Loucy (cell line): Measurements from ENCODE around the gene OR6S1.

ENCODE experiments used
- H2AFZ ChIP-seq: fragments of 200-600 bp; sonication (generic); 2 replicates; pipeline ENCODE4 v1.6.0; 2016; ENCODE audit warnings: antibody characterized with exemption, mild to moderate bottlenecking, low read length, moderate library complexity
- H3F3A ChIP-seq: fragments of 200-600 bp; 2 replicates; pipeline ENCODE4 v1.6.0; 2016; ENCODE audit warnings: antibody characterized with exemption, low read depth, mild to moderate bottlenecking
- H3K27me3 ChIP-seq: fragments of 200-600 bp; sonication (generic); 2 replicates; pipeline ENCODE4 v1.6.1; 2014; ENCODE audit warnings: low read length, mild to moderate bottlenecking; ENCODE audit not compliant: insufficient read depth, poor library complexity, severe bottlenecking
- H3K36me3 ChIP-seq: fragments of 200-600 bp; sonication (generic); 2 replicates; pipeline ENCODE4 v1.6.1; 2016; ENCODE audit warnings: low read length; ENCODE audit not compliant: insufficient read depth
- H3K4me1 ChIP-seq: fragments of 200-600 bp; sonication (generic); 2 replicates; pipeline ENCODE4 v1.5.1; 2014; ENCODE audit warnings: low read length, mild to moderate bottlenecking; ENCODE audit not compliant: insufficient read depth, poor library complexity, severe bottlenecking
- H3K4me2 ChIP-seq: fragments of 200-600 bp; sonication (generic); 2 replicates; pipeline ENCODE4 v1.6.0; 2014; ENCODE audit warnings: antibody characterized with exemption, low read length, low read depth, mild to moderate bottlenecking; ENCODE audit not compliant: poor library complexity, severe bottlenecking
- H3K4me3 ChIP-seq: fragments of 200-600 bp; sonication (generic); 2 replicates; pipeline ENCODE4 v1.5.1; 2014; ENCODE audit warnings: low read length, mild to moderate bottlenecking, mixed read lengths; ENCODE audit not compliant: poor library complexity, severe bottlenecking
- H3K79me2 ChIP-seq: fragments of 200-600 bp; sonication (generic); 2 replicates; pipeline ENCODE4 v1.6.1; 2014; ENCODE audit warnings: low read length; ENCODE audit not compliant: insufficient read depth
- H3K9ac ChIP-seq: fragments of 200-600 bp; sonication (generic); 2 replicates; pipeline ENCODE4 v1.6.0; 2014; ENCODE audit warnings: mild to moderate bottlenecking, low read depth, low read length, moderate library complexity; ENCODE audit not compliant: poor library complexity, severe bottlenecking
- H3K9me2 ChIP-seq: fragments of 200-600 bp; sonication (generic); replicated peaks from 2 replicates; pipeline ENCODE4 v1.6.1; 2016; ENCODE audit warnings: low read depth, low read length, mixed read lengths
- H3K9me3 ChIP-seq: fragments of 200-600 bp; sonication (generic); 2 replicates; pipeline ENCODE4 v1.6.1; 2014; ENCODE audit warnings: mild to moderate bottlenecking, antibody characterized with exemption, low read length, low read depth; ENCODE audit not compliant: insufficient read depth
- H4K20me1 ChIP-seq: fragments of 200-600 bp; sonication (generic); 2 replicates; pipeline ENCODE4 v1.6.0; 2014; ENCODE audit warnings: antibody characterized with exemption, low read length, mild to moderate bottlenecking; ENCODE audit not compliant: insufficient read depth, poor library complexity, severe bottlenecking
- CTCF ChIP-seq: fragments of 200-600 bp; sonication (generic); conservative IDR thresholded peaks from 2 replicates; pipeline ENCODE4 v1.5.1; 2014; ENCODE audit warnings: mild to moderate bottlenecking, antibody characterized with exemption, low read length
- EZH2phosphoT487 ChIP-seq: fragments of 200-600 bp; IDR thresholded peaks from 2 replicates; pipeline ENCODE4 v1.6.1; 2018; ENCODE audit warnings: antibody characterized with exemption, mild to moderate bottlenecking, moderate library complexity, borderline replicate concordance

Gene OR6S1

GRCh38 chr14:20683891-20684661, 42.6 kb upstream of the OR6S1 start, which contains the start of gene RNASE4:
RNASE4 (plus strand) TSS chr14:20684560; CDS start chr14:20699372, 14,812 bp downstream.
- no peak for TF ChIP-seq EZH2phosphoT487
- no peak for TF ChIP-seq CTCF
- H3F3A ChIP-seq: peaks cover 15% of the 10 kb centered on the region
- peak within 1 kb of the TSS; percentile 89 for H2AFZ ChIP-seq
- no peaks in the 10 kb centered on the region for H3K36me3 ChIP-seq
- H4K20me1 ChIP-seq: no peaks in the 10 kb centered on the region
- peak within 1 kb of the TSS; percentile 99 for H3K4me2 ChIP-seq
- H3K4me1 ChIP-seq: peaks cover 35% of the 10 kb centered on the region
- H3K4me3 ChIP-seq: peak within 1 kb of the TSS; percentile 88
- no peaks in the 10 kb centered on the region for H3K9me3 ChIP-seq
- peak within 1 kb of the TSS; percentile 82 for H3K9ac ChIP-seq
- no peaks in the 10 kb centered on the region for H3K79me2 ChIP-seq
- no peaks in the 10 kb centered on the region for H3K9me2 ChIP-seq
- no peaks in the 10 kb centered on the region for H3K27me3 ChIP-seq

DNA sequence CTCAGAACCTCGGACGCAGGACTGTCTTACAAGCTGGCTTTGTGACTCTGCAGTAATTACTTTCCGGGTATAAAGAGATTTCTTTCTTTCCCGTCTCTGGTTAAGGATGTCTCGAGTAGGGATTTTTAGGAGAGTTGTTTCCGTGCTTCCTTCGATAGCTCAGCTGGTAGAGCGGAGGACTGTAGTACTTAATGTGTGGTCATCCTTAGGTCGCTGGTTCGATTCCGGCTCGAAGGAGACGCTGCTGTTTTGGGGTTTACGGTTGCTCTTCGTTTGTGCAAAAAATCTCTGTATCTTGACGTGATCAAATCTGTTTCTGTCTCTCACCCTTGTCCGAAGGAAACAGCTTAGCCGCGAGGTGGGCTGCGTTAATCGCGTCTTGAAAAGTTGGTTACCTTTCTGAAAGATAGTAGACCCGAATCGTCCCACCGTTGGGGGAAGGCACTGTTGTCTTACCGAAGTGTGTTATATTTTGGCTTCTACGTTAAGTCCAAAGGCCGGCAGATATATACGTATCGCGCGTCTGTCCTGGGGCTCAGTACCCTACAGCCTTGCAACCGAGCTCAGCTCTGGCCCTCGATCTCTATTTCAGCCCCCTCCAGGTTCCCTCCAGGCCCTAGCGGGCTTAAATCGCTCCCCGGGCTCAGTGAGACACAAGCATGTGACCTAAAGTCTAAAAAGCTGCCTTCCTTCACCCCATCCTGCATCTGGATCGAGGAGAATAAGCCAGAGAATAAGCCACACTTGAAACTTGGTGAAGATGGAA, 41.8 kb upstream of the OR6S1 start:
- no peaks in the 10 kb centered on the region for H4K20me1 ChIP-seq
- H3K9me3 ChIP-seq: no peaks in the 10 kb centered on the region
- peak overlapping the region; percentile 82 for H3K9ac ChIP-seq
- H3F3A ChIP-seq: peaks cover 15% of the 10 kb centered on the region
- peaks cover 35% of the 10 kb centered on the region for H3K4me1 ChIP-seq
- H3K4me2 ChIP-seq: peak overlapping the region; percentile 99
- no peaks in the 10 kb centered on the region for H3K36me3 ChIP-seq
- TF ChIP-seq CTCF (no peak), EZH2phosphoT487 (no peak)
- H3K79me2 ChIP-seq: no peaks in the 10 kb centered on the region
- no peaks in the 10 kb centered on the region for H3K27me3 ChIP-seq
- H2AFZ ChIP-seq: peak overlapping the region; percentile 89
- peak overlapping the region; percentile 88 for H3K4me3 ChIP-seq
- no peaks in the 10 kb centered on the region for H3K9me2 ChIP-seq

DNA sequence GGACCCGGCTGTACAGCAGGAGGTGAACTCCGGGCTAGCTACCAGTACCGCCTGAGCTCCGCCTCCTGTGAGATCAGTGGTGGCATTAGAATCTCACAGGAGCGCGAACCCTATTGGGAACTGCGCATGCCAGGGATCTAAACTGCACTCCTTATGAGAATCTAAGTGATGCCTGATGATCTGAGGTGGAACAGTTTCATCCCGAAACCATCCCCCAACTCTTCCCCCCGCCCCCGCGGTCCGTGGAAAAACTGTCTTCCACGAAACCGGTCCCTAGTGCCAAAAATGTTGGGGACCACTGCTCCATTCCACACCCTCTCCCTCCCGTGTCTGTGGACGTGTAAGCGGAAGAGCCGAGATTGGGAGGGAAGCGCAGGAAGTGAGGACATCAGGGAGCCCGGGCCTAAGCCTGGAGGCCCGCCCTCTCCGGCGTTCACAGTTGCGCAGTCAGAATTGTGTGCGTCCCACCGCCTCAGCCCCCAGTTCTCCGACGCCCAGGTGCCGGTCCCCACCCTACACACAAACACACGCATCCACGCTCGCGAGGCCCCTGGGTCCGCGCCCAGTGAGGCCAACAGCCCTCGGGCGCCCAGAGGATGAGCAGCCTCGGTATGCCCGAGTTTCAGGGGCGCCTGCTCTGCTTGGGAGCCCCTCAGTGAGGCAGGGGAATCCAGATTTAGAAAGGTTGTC, 41.1 kb upstream of the OR6S1 start:
- Histone ChIP-seq H4K20me1 (no peaks in the 10 kb centered on the region), H2AFZ (peak overlapping the region; percentile 89), H3K27me3 (no peaks in the 10 kb centered on the region), H3K79me2 (no peaks in the 10 kb centered on the region), H3K4me3 (peak overlapping the region; percentile 88), H3K9me2 (no peaks in the 10 kb centered on the region), H3K4me1 (peaks cover 35% of the 10 kb centered on the region), H3K36me3 (no peaks in the 10 kb centered on the region), H3F3A (peaks cover 15% of the 10 kb centered on the region), H3K9me3 (no peaks in the 10 kb centered on the region), H3K9ac (peak overlapping the region; percentile 82), H3K4me2 (peak overlapping the region; percentile 99)
- peak; percentile 31 for TF ChIP-seq CTCF
- TF ChIP-seq EZH2phosphoT487: no peak
